ENCODE results near the gene ELMO1. TPM values are rescaled to one million over a fixed set of nuclear protein-coding genes. Genes with fewer than 3 reads are reported as not detected.
A peak's percentile ranks its signal among the peaks of the same experiment; 100 is the strongest.

The ELMO1 gene
- total RNA-seq, 1 donor from 2014 or later: 11.9 TPM

DNA sequence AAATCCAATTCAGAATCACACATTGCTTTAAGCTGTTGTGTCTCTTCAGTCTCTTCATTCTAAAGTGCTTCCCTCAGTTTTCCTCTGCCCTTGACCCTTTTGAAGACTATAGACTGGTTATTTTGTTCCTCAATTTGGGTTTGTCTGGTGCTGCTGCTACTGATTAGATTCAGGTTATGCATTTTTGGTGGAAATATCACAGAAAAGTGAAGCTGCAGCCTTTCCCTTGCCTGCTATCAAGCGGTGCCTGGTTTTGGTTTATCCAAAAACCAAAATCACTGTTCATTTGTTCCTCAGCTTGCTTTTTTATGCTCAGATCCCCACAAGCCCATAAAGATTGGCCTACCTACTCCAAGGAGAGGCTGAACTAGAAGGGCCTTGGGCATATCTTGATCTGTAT is 55.2 kb downstream of the ELMO1 start:
- no peak for ATAC-seq (ENCODE audit: poor library complexity)

DNA sequence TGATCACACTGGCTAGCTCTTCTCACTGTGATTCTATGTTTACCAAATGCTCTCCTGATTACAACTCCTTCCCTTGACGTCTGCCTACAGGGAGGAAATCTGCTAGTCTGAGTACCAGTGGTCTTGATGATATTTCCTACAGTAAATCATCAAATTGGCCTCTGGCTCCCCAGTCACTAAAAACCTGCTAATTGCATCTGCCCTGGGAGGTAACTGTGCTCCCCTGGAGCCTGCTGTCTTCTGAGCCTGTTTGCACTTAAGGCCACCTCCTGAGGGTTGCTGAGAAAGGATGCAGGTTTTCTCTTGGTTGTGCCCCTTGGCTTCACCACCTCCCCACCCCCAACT is 56.0 kb downstream of the ELMO1 start:
- ATAC-seq (ENCODE audit: poor library complexity) (no peak), DNase-seq (no peak)
- intact Hi-C loops (cut with DNase I): no loop called here

More for the DNA sequence above, 55.2 kb downstream of the ELMO1 start:
- no peak for DNase-seq
- intact Hi-C loops (cut with DNase I): no loop called here

DNA sequence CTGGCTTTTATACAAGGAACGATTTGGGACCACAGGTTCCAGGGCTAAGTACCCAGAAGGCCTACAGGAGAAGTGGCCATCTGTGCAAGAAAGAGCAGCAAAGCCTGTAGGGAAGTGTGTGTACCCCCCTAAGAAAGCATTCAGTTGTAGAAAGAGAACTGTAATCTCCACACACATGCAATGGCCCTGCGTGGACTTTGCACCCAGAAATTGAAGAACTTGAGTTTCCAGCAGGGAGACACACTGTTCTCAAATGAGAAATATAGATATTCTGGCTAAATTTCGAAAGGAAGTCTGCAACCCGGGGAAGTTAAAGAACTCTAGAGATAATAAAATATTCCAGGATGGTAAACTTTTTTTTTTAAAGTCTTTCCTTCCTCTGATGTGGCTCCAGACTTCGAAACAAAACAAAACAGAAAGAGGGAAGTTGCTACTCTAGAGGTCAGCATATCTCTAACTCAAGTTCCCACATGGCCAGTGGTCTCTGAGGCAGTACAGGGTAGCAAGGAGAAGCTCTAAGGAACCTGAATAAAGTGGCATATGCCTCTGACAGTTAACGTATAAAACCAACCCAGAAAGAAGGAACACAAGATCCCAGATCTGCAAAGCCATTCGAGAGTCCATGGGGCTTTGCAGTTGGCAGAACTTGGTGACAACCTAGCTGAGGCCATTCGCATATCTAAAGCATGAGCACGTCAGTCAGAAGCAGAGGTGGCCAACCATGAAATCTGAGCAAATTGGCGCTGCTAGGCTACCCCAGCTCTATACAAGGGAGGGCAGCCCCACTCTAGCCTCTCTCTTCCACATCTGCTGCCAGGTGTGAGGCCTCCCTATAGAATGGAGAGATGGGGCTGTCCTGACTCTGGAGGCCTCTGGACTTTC is 56.6 kb downstream of the ELMO1 start:
- DNase-seq (no peak), ATAC-seq (ENCODE audit: poor library complexity) (peak; percentile 65)
- intact Hi-C loops (cut with DNase I): no loop called here

DNA sequence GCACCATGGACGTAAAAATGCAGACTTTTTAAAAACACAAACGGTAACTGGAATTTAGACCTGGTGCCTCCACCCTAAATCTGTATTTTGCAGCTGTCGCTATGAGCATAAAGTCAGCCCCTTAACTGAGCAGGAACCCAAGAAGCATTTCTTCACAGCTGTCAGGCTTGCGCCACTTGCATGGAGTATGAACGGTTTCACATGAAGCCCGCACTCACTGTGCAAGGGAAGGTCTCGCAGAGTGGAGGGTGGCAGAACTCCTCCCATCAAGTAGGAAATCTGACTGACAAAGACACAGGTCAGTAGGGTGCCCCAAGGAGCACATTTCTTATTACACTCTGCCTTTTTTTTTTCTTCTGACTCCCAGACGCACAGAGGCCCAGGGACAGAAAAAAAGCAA is 58.5 kb downstream of the ELMO1 start:
- no peak for ATAC-seq (ENCODE audit: poor library complexity)
- no peak for DNase-seq
- intact Hi-C loops (cut with DNase I): no loop called here

DNA sequence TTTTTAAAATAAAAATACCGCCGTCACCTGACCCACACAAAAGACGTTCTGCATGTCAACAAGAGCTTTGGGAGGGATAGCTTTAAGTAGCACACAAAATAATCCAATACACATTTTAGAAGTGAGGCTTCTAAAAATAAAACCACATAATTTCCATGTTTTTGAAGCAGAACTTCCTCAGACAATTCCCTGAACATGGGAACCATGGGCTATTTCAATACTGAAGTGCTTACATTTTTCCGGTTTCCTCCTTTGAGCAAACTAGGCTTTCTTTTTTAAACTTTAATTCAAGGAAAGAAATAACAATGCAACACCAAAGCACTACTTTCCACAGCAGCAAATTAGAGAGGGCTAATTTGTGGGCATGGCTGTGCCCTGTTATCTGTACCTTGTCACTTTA is 59.9 kb downstream of the ELMO1 start:
- DNase-seq: no peak
- intact Hi-C loops (cut with DNase I): no loop called here
- ATAC-seq (ENCODE audit: poor library complexity): no peak

DNA sequence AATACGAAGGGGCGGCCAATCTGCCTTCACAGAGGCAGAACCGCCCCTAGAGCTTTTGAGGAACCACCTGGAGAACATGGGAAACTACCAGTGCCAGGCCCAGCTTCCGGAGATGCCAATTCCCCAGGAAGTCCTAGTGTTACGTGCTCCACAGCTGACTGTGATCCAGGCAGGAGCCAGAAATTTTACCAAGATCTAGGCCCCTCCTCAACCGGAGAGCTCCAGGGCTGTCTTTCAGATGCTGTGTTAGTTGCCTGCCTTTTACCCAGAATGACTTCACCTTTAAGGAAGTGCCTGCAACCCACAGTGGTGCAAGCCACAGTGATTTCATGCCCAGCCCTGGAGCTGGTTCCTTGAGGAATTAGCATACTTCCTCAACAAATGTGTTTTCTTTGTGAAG is 62.9 kb downstream of the ELMO1 start:
- intact Hi-C loops (cut with DNase I): no loop called here
- DNase-seq (peak; percentile 49), ATAC-seq (ENCODE audit: poor library complexity) (peak; percentile 38)

DNA sequence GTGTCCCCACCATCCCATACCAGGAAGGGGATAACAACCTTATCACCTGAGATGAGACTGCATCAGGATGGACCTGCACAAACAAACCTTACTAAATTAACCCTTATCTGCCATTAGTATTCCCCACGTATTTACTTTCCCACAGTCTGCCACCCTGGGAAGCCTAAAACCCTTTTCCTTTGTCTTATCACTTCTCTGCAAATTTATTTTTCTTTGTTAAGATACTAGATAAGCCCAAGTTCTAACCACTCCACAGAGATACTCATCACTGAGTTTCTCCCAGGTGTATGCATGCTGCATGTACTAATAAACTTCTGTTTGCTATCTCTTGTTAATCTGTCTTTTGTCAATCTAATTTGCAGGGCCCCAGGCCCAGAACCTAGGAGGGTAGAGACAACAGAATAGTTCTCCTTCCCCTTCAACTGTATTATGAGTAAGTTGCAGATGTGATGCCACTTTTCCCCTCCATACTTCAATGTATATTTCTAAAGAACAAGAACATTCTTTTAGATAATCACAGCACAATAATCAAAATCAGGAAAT is 66.0 kb downstream of the ELMO1 start:
- ATAC-seq (ENCODE audit: poor library complexity): no peak
- intact Hi-C loops (cut with DNase I): no loop called here
- no peak for DNase-seq

DNA sequence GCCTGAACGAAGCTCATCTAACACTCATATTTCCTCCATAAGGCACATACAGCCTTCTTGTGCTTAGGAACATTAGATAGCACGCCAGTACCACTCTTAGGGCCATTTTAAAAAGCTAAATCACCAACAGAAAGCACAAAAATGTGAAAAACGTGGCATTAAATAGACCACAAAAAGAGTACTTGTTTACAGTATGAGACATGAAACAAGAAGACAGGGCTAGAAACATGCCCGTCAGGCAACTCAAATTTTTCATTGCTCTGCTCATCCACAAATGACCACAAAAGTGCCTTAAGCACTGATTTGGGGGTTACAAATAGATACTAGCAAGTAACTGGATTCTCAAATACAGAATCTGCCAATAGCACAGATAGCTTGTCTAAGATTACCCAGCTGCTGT is 67.8 kb downstream of the ELMO1 start:
- intact Hi-C loops (cut with DNase I): no loop called here
- ATAC-seq (ENCODE audit: poor library complexity): no peak

DNA sequence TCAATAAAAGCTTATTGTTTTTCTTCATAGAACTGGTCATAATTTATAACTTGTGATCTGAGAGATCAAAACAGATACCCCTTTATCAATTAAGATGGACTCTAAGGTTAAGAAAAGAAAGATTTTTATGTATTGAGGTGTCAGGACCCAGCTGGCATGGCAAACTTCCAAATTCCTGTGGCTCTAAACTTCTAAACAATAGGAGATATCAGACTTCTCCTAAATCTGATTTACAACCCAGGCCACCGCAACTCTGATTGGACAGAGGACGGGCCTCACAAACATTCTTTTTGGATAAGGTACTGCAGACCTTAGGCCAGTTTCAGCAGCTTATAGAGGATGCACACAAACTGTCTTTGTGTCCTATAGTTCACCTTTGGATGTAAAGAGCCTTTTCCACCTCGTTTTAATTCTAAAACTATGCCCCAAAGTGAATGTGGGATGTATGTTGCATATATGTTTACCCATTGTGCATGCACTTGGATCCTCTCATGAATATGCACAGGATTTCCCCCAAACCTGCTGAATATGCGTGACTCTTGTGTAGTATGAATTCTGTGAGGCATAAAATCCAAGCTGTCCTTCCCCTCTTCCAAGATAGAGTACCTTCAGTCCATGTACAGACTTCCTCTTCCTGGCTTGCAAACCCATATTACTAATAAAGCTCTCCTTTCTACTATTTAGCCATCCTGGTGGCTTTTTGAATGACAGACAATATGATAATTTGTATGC is 69.0 kb downstream of the ELMO1 start:
- DNase-seq (no peak), ATAC-seq (ENCODE audit: poor library complexity) (no peak)
- intact Hi-C loops (cut with DNase I): no loop called here

More for the DNA sequence above, 67.8 kb downstream of the ELMO1 start:
- DNase-seq: no peak

DNA sequence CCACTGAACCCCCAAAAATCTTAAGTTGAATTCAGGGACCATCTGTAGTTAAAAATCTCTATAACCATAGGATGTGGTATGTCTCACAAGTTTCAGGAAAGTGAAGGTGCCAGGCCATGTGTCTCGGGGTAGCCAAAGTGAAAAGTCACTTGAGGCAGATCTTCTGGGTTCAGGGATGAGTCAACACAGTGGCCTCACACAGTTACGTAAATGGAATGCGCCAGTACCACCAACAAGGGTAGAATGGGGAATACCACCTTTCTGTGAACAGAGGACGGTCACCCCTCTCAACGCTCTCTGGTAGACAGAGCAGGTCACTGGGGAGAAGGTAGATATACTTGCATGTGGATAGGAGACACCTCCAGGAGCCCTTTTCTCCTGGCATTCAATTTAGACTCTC is 71.4 kb downstream of the ELMO1 start:
- no peak for DNase-seq
- ATAC-seq (ENCODE audit: poor library complexity): no peak
- intact Hi-C loops (cut with DNase I): no loop called here

DNA sequence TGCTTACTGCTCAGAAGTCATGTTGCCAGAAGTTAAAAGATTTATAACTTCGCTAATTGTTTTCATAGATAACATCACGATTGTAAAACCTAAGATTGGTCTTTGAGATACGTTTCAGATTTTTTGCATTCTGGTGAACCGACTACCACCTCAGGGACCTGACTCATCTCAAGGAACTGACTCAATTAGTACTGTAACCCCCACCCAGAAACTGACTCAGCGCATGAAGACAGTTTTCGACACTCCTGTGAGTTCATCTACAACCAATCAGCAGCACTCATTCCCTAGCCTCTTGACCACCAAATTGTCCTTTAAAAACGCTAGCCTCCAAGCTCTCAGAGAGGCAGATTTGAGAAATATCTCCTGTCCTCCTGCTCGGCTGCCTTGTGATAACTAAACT is 72.3 kb downstream of the ELMO1 start:
- ATAC-seq (ENCODE audit: poor library complexity): no peak
- intact Hi-C loops (cut with DNase I): no loop called here
- DNase-seq: no peak

DNA sequence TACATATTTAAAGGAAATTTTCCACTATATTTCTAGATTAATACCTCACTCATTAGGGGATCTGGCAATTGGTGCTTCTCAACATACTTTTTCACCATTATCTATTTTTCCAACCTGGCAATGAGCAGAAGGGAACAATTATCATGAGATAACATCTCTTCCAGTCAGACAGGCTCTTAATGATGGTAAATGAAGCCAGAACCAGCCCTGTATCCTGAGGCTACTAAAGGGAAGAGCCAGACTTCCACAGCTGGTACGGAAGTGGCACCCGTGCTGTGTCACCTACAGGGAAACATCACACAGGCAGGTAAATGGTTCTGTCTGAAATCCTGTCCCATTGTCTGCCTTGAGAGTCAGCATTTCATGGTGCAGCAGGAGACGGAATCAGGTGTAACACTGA is 75.9 kb downstream of the ELMO1 start:
- DNase-seq: no peak
- intact Hi-C loops (cut with DNase I): no loop called here
- ATAC-seq (ENCODE audit: poor library complexity): no peak

DNA sequence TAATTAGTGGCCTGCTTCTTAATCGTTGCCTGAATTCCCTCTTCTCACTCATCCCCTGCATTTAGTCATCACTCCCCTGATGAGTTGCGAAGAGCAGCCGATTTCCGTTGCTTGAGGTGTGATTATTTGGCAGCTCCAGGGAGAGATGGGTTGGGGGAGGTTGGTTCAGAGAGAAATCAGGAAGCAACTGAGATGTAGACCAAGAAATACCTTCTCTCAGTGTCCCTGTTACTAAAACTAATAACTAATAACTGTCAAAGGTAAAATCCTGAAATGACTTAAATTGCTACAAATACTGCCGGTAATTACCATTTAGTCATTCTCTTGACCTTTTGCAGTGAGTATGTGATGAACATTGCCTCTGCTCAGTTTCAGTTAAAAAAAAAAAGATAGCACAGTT is 76.9 kb downstream of the ELMO1 start:
- ATAC-seq (ENCODE audit: poor library complexity): no peak
- no peak for DNase-seq
- intact Hi-C loops (cut with DNase I): no loop called here

DNA sequence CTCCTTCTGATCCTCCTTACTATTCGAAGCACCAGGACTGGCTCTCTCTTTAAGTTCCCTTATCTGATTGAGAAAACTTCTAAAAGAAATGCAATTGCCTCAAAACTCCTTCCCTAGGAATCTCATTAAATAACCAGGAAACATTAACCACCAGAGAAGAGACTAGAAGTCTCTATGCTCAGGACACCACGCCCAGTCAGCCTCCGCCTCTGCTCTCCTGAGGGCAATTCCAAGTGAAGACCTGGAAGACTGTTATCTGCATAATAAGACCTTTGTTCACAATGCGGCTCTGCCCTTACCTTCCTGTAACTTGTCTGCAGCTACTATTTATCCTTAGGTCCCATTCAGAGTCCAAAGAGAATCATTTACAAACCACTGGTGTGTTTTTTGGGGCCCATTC is 78.8 kb downstream of the ELMO1 start:
- intact Hi-C loops (cut with DNase I): no loop called here
- no peak for DNase-seq
- ATAC-seq (ENCODE audit: poor library complexity): no peak

DNA sequence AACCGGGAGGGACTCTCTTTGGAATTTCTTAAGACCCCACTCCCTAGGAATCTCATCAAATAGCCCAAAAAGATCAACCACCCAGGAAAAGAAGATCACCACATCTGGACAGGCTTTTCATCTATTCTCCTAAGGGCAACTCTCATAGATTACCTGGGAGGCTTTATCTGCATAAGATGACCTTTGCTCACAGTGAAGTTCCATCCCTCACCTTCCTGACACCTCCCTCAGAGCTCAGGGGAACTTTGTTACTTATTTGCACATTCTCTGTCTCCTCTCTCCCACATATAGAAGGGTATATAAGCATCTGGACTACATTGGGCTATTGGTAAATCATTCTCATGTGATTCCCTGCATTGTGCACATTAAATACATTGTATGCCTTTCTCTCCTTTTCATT is 80.1 kb downstream of the ELMO1 start:
- intact Hi-C loops (cut with DNase I): no loop called here
- ATAC-seq (ENCODE audit: poor library complexity) (no peak), DNase-seq (no peak)

DNA sequence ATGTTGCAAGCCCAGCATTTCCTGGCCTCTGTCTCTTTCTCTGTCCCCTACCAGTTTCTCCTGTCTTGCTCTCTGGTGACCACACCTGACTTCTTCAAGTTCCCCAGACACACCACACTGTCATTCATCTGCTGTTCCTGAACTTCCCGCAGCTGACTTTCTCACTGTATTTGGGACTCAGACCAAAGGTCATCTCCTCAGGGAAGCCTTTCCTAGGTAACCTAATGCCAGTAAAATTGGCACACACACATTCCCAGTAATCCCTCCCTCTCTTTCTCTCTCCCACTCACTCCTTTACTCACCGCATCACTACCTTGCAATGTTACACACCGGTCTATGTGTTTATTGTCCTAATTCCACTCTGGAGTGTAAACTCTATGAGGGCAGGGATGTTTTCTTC is 81.7 kb downstream of the ELMO1 start:
- intact Hi-C loops (cut with DNase I): no loop called here
- no peak for ATAC-seq (ENCODE audit: poor library complexity)
- no peak for DNase-seq

DNA sequence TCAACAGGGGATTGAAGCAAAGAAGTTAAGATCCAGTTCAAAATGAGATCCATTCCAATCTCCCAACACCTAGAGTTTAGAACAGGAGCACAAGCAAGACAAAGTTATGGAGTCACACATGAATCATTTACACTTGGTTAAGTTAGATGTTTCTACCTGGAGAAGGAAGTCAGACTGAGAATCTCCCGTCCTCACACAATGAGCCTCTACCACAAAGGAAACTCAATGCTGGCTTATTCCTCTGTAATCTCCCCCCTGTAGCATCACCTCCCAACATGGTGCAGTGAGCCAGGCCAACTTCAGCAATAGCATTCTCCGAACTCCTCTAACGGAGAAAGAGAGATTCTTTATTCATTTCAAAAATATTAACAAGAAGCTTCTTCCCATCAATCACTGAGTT is 82.2 kb downstream of the ELMO1 start:
- intact Hi-C loops (cut with DNase I): no loop called here
- DNase-seq (no peak), ATAC-seq (ENCODE audit: poor library complexity) (no peak)

DNA sequence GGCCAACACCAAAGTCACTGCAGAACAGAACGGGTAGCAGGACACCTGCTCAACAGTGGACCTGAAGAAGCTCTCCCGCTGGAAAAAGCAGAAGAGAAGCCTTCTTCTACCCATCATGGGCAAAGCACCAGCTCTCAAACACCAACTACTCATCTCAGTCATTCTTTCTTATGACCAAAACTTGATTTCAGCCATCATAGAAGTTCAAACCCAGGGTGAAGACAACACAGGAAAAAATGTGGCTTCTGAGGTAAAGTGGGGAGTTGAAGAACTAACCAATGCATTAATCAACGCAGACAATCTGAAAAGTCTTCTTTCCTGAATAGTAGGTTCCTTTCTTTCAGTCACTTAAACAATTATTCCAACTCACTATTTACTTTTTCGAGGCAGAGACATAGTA is 83.3 kb downstream of the ELMO1 start:
- intact Hi-C loops (cut with DNase I): no loop called here

DNA sequence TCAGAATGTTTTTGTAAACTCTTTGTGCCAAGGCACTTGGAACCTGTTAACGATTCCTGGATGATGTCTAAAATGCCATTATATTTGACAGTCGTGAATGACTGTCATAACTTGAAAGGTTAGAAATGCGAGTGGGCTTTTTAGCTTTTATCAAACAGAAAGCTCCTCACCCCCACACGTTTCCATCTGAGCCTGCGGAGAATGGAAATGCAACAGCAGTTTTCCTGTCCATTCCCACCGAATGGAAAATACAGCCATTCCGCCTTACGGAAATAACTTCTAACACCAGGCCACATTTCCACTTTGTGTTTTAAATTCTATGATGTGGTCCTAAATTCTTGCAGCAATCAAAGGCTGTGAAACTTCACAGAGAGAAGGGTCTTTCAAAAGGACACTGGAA is 83.8 kb downstream of the ELMO1 start:
- DNase-seq (no peak), ATAC-seq (ENCODE audit: poor library complexity) (no peak)
- intact Hi-C loops (cut with DNase I): no loop called here

More for the DNA sequence above, 83.3 kb downstream of the ELMO1 start:
- DNase-seq (no peak), ATAC-seq (ENCODE audit: poor library complexity) (no peak)
